Fibroblast of gingiva (primary cell): Measurements from ENCODE around the gene KIF26A.

Experiments used
- DNase-seq: peaks from one replicate; pipeline ENCODE4 v3.0.0-alpha.2; 2011; ENCODE audit warnings: low read depth

Gene KIF26A

DNA sequence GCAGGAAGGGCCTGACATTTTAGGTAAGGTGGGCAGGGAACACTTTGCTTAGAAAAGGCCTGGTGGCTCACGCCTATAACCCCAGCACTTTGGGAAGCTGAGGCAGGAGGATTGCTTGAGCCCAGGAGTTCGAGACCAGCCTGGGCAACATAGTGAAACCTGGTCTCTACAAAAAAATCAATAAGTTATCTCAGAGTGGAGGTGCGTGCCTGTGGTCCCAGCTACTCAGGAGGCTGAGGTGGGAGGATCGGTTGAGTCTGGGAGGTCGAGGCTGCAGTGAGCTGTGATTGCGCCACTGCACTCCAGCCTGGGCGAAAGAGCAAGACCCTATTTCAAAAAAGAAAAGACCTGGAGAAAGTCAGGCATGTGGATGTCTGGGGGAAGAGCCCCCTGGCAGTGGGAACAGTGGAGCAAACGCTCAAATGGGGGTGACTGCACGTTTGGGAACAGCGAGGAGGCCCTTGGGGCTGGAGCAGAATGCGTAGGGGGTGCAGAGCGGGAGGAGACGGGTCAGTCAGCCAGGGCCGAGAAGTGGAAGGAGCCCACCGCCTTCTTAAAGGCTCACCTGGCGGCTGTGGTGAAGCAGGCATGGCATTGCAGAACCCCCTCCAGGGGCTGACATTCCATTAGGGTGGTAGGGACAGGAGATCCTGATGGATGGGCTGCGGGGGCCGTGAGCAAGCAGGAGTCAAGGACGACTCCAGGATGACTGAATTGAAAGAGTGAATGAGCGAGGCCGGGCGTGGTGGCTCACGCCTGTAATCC is 6.2 kb upstream of the KIF26A start:
- DNase-seq, result no peak

GRCh38 chr14:104132981-104133380 is 5.4 kb upstream of the KIF26A start:
- DNase-seq, result no peak

DNA sequence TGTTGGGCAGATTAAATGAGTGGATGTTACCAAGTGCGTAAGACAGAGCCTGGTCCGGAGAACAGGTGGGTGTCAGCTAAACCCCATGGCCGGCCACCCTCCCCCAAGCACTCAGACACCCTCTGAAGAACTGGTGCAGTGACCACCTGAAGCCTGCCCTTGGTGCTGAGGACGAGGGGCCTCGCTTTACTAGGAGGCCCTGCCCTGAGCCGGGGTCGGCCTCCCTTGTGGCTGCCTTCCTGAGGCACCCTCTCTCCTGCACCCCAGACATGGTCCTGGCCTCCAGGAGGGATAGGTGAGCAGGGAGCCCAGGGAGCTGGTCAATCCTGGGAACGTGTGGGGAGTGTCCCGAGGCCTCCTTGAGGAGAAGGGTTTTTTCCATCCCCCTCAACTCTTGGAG is 4.9 kb upstream of the KIF26A start:
- DNase-seq, result no peak

GRCh38 chr14:104134061-104134965 is 4.1 kb upstream of the KIF26A start:
- no peak for DNase-seq

DNA sequence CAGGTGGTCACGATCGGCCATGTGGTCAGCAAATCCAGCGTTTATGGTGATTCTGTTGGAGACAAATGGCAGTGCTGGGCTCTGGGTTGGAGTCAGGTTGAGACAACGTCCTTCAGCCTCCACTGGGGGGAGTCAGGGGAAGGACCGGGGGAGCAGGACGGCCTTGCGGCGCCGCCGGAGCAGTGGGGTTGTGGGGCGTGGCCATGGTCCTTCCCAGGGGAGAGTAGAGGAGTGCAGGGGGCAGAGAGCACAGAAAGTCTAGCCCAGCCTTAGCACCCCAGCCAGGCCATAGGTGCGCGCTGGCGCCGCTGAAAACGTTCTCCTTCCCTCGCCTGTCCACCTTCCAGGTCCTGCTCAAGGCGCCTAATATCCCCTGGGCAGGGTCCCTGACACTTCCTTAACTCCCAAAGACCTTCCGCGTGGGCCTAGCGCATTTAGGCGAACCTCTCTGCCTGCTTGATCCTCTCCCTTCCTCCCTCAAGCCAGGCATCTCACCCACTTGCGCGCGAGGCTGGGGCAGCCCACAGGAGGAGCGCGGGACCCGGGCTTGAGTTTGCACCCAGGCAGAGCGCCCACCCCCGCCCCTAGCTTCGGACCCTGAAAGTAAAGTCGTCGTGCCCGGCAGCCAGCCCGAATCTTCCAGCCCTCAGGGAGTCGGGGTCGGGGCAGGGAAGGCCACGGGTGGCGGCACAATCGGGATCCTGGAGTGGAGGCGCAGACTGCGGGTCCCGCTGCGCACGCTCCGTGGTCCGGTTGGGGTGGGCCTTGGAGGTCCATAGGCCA is 3.1 kb upstream of the KIF26A start:
- DNase-seq, result no peak

GRCh38 chr14:104135904-104136471 is 2.4 kb upstream of the KIF26A start:
- no peak for DNase-seq

GRCh38 chr14:104136472-104137296 is 1.7 kb upstream of the KIF26A start:
- DNase-seq, result no peak

- peak; percentile 23 for DNase-seq
These were observed 890 bp upstream of the KIF26A start for GRCh38 chr14:104137297-104138097.

GRCh38 chr14:104138718-104139459 is 502 bp downstream of the KIF26A start:
- no peak for DNase-seq

DNA sequence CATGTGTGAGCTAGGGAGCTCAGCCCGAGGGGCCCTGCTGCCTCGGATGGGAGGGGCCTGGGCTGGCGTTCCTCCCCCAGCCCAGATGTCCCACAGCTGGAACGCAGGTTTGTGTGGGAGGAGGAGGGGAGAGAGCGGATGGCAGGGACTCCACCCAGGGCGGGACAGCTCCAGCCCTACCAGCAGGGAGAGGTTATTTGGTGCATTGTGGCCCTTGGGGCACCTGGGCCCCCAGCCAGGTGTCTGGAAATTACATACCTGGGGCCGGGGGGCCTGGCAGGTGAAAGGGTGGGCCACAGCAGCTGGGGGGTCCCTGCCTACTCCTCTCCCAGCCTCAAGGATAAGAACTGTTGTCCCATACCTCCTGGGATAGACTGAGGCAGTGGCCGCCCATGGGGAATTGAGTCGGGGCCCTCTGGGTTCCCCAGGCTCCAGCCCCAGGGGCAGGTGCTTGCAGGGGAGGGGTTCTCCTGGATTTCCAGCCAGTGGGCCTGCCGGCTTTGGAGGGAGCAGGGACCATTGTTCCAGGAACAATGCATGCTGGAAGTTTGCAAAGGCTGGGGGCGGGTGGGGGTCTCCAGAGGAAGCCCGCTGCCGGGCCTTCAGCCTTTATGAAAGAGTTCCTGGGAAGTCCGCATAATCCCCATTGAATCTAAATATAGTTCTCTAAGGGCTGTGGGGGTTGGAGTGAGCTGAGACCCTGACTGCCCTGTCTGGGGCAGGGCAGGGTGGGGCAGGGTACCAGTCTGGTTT is 1.2 kb downstream of the KIF26A start:
- no peak for DNase-seq

GRCh38 chr14:104140213-104140462 is 1.8 kb downstream of the KIF26A start:
- no peak for DNase-seq

DNA sequence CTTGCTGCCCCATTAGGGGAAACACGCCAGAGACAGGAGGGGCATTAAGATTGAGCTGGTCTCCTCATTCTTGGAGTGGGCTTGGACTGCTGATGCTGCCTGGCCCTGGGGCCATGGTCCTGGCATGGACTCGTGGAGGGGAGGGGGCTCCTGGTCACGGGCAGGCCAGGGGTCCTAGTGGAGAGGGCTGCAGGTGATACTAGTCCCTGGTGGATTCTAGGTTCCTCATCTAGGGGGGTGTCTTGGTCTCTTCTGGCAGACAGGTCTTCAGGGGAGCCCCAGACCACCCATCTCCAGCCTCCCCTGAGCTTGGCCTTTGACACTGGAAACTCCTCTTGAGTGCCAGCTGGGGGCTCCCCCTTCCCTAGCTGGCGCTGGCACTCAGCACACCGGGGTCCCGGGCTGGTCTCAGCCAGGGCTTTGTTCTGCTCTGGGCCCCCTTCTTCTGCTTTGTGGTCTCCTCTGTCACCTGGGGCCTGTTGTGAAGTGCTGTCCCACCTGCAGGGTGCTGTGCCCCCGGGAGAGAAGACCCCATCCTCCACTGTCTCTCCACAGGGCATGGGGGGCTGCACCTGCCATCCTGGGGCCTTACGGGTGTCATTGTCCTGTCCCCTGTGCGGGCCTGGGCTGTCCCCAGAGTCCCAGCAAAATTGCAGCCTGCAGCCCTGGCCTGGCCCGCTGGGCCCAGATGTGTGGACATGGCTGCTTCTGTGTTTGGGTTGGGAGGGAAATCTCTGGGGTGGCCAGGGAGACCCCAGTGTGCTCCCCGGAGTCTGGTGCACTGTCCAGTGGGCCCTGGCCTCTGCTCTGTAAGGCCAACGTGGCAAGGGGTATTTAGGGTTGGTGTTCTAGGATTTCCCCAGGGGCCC is 2.3 kb downstream of the KIF26A start:
- no peak for DNase-seq

DNA sequence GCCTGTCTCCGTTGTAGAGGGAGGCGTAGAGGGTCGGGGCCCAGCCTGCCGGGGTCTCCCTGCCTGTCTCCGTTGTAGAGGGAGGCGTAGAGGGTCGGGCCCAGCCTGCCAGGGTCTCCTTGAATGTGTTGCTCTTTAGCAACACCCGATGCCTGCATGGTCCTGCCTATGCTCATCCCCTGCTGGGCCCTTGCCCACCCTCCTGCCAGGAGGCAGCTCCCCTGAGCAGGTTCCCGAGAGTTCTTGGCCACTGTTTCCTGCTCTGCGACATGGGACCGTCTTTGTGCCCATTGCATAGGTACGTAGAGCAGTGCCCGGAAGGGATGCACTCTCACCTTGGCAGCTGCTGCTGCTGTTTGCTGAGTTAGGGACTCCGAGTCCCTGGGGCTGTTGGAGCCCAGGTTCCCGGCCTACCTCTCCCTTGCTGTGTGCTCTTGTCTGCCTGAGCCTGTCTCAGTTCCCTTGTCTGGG is 3.3 kb downstream of the KIF26A start:
- no peak for DNase-seq

- DNase-seq, result no peak
These were observed 4.0 kb downstream of the KIF26A start for GRCh38 chr14:104142136-104142945.

- no peak for DNase-seq
These were observed 4.6 kb downstream of the KIF26A start for GRCh38 chr14:104142946-104143470.

GRCh38 chr14:104143521-104144452 is 5.4 kb downstream of the KIF26A start:
- no peak for DNase-seq
